Smooth muscle cell (in vitro differentiated cells): ENCODE results near the gene PRKAR2B. TPM values are rescaled to one million over a fixed set of nuclear protein-coding genes. Genes with fewer than 3 reads are reported as not detected.

Source experiments
- DNase-seq: peaks from one replicate; lab custom pipeline; 2025; ENCODE audit not compliant: unreplicated experiment; lab: John Stamatoyannopoulos, UW
- H2AFZ ChIP-seq: fragments of 200-600 bp; sonication (generic); 2 replicates; pipeline ENCODE4 v1.6.0; 2016; ENCODE audit warnings: antibody characterized with exemption, low read depth, mild to moderate bottlenecking
- H3F3A ChIP-seq: fragments of 200-600 bp; sonication (generic); 2 replicates; pipeline ENCODE4 v1.6.0; 2017; ENCODE audit warnings: antibody characterized with exemption, low read depth
- H3K27ac ChIP-seq: fragments of 200-600 bp; sonication (generic); 2 replicates; pipeline ENCODE4 v1.5.1; 2016; ENCODE audit warnings: low read depth, mild to moderate bottlenecking
- H3K27me3 ChIP-seq: fragments of 200-600 bp; sonication (generic); 2 replicates; pipeline ENCODE4 v1.6.1; 2016; ENCODE audit warnings: low read depth, mild to moderate bottlenecking
- H3K36me3 ChIP-seq: fragments of 200-600 bp; sonication (generic); 2 replicates; pipeline ENCODE4 v1.5.1; 2016; ENCODE audit warnings: low read depth
- H3K4me1 ChIP-seq: fragments of 200-600 bp; sonication (generic); 2 replicates; pipeline ENCODE4 v1.5.1; 2016; ENCODE audit warnings: low read depth
- H3K4me2 ChIP-seq: fragments of 200-600 bp; sonication (generic); 2 replicates; pipeline ENCODE4 v1.6.0; 2016; ENCODE audit warnings: mild to moderate bottlenecking
- H3K4me3 ChIP-seq: fragments of 200-600 bp; sonication (generic); 2 replicates; pipeline ENCODE4 v1.5.1; 2016; ENCODE audit warnings: mild to moderate bottlenecking
- H3K79me2 ChIP-seq: fragments of 200-600 bp; sonication (generic); 2 replicates; pipeline ENCODE4 v1.6.0; 2016; ENCODE audit warnings: low read depth, mild to moderate bottlenecking
- H3K9ac ChIP-seq: fragments of 200-600 bp; sonication (generic); 2 replicates; pipeline ENCODE4 v1.6.0; 2016; ENCODE audit warnings: low read depth
- H3K9me3 ChIP-seq: fragments of 200-600 bp; sonication (generic); replicated peaks from 2 replicates; pipeline ENCODE4 v1.5.1; 2016; ENCODE audit warnings: low read depth
- H4K20me1 ChIP-seq: fragments of 200-600 bp; sonication (generic); 2 replicates; pipeline ENCODE4 v1.6.0; 2016; ENCODE audit warnings: low read depth
- WGBS: methylation state at CpG from one replicate; pipeline ENCODE4 v1.1.7; 2016; ENCODE audit warnings: low lambda C conversion rate; 5-methylcytosine and 5-hydroxymethylcytosine counted together
- polyA plus RNA-seq: library from polyadenylated mRNA; unstranded; fragments of >200 nt; fragmentation: Nextera tagmentation; extraction: Ambion mirVana; gene quantifications from 2 replicates; pipeline ENCODE4 v1.2.1, GENCODE V29; 2016
- total RNA-seq: library from RNA; depleted of rRNA; stranded (reverse); fragments of >200 nt; gene quantifications from 2 replicates; pipeline ENCODE4 v1.2.3, GENCODE V29; 2014
- TF ChIP-seq, protein P1 (sequence below): fragments of 200-600 bp; sonication (generic); IDR thresholded peaks from 2 replicates; pipeline ENCODE4 v1.5.1; 2017; ENCODE audit warnings: borderline replicate concordance, mild to moderate bottlenecking, antibody characterized with exemption; ENCODE audit not compliant: insufficient read depth, poor library complexity, severe bottlenecking

Gene PRKAR2B
- total and polyA plus RNA-seq, 2 experiments from 2014 or later, result 3.4 to 3.5 TPM

- Histone ChIP-seq H3K4me2 (no peak overlapping the region), H4K20me1 (no peaks in the 10 kb centered on the region), H3K9ac (no peak overlapping the region), H3K9me3 (no peaks in the 10 kb centered on the region), H3K4me3 (no peak overlapping the region), H3K79me2 (no peaks in the 10 kb centered on the region), H3K27me3 (no peaks in the 10 kb centered on the region), H3K27ac (no peak overlapping the region), H2AFZ (no peak overlapping the region), H3K4me1 (no peaks in the 10 kb centered on the region), H3K36me3 (no peaks in the 10 kb centered on the region), H3F3A (no peaks in the 10 kb centered on the region)
- DNase-seq, result no peak
- 89% methylated on average over 2 of the region's 2 CpGs for WGBS
- TF ChIP-seq, protein P1, sequence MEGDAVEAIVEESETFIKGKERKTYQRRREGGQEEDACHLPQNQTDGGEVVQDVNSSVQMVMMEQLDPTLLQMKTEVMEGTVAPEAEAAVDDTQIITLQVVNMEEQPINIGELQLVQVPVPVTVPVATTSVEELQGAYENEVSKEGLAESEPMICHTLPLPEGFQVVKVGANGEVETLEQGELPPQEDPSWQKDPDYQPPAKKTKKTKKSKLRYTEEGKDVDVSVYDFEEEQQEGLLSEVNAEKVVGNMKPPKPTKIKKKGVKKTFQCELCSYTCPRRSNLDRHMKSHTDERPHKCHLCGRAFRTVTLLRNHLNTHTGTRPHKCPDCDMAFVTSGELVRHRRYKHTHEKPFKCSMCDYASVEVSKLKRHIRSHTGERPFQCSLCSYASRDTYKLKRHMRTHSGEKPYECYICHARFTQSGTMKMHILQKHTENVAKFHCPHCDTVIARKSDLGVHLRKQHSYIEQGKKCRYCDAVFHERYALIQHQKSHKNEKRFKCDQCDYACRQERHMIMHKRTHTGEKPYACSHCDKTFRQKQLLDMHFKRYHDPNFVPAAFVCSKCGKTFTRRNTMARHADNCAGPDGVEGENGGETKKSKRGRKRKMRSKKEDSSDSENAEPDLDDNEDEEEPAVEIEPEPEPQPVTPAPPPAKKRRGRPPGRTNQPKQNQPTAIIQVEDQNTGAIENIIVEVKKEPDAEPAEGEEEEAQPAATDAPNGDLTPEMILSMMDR, result no peak
Measured at GRCh38 chr7:107160389-107160788, 115.9 kb downstream of the PRKAR2B start.

- Histone ChIP-seq H3K9me3 (no peaks in the 10 kb centered on the region), H3K36me3 (no peaks in the 10 kb centered on the region), H3K4me1 (peaks cover 3% of the 10 kb centered on the region), H3K79me2 (no peaks in the 10 kb centered on the region), H3K27me3 (no peaks in the 10 kb centered on the region), H3F3A (no peaks in the 10 kb centered on the region), H3K9ac (no peak overlapping the region), H4K20me1 (no peaks in the 10 kb centered on the region), H3K4me3 (no peak overlapping the region), H3K4me2 (no peak overlapping the region), H3K27ac (no peak overlapping the region), H2AFZ (no peak overlapping the region)
- no peak for DNase-seq
- 92% methylated on average over 3 of the region's 3 CpGs for WGBS
- TF ChIP-seq, protein P1, result no peak
Measured at GRCh38 chr7:107161415-107161814, 116.9 kb downstream of the PRKAR2B start.

DNA sequence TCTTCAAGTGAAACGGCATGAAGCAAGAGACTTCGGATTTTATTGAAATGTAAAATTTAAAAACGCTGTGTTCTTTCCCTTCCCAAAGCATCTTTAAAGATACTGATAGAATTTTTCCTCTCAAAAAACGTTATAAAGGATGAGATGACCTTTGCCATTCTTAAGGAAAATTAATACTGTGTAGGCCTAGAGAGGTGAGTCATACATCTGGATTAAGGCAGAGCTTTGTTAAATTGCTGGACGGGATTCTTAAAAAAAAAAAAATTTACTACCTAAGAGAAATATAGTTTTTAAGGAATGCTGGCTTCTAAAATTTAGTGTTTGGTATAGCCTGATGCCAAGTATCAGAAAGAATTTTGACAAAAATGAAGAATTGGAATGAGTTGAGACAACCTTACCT is 118.0 kb downstream of the PRKAR2B start:
- DNase-seq, result no peak
- H2AFZ ChIP-seq, result no peak overlapping the region
- H3K4me2 ChIP-seq, result no peak overlapping the region
- H3K4me3 ChIP-seq, result no peak overlapping the region
- H3K9me3 ChIP-seq, result no peaks in the 10 kb centered on the region
- H3K27me3 ChIP-seq, result no peaks in the 10 kb centered on the region
- peaks cover 13% of the 10 kb centered on the region for H3K4me1 ChIP-seq
- H3K9ac ChIP-seq, result no peak overlapping the region
- H3K27ac ChIP-seq, result no peak overlapping the region
- H3F3A ChIP-seq, result peaks cover 5% of the 10 kb centered on the region
- H3K36me3 ChIP-seq, result no peaks in the 10 kb centered on the region
- no peaks in the 10 kb centered on the region for H4K20me1 ChIP-seq
- no peaks in the 10 kb centered on the region for H3K79me2 ChIP-seq
- WGBS, result 64% methylated on average over 5 of the region's 5 CpGs
- TF ChIP-seq, protein P1, result no peak

- Histone ChIP-seq H3K79me2 (no peaks in the 10 kb centered on the region), H3K4me2 (no peak overlapping the region), H4K20me1 (no peaks in the 10 kb centered on the region), H3K36me3 (no peaks in the 10 kb centered on the region), H3K4me3 (no peak overlapping the region), H3F3A (peaks cover 7% of the 10 kb centered on the region), H3K27me3 (no peaks in the 10 kb centered on the region), H2AFZ (no peak overlapping the region), H3K4me1 (peaks cover 13% of the 10 kb centered on the region), H3K27ac (no peak overlapping the region), H3K9ac (no peak overlapping the region), H3K9me3 (no peaks in the 10 kb centered on the region)
- TF ChIP-seq, protein P1, result no peak
- WGBS, result 75% methylated on average over 2 of the region's 2 CpGs
- no peak for DNase-seq
Measured at GRCh38 chr7:107164092-107164491, 119.6 kb downstream of the PRKAR2B start.
